HFFc6 (cell line): ENCODE data around the gene CRACR2A. TPM values are rescaled to one million over a fixed set of nuclear protein-coding genes. Genes with fewer than 3 reads are reported as not detected.

Experiments used
- DNase-seq: peaks from one replicate; pipeline ENCODE4 v3.0.0-alpha.2; 2018
- H3K27ac Mint-ChIP-seq: 2 replicates; pipeline ENCODE4 v1.8.0; 2020; ENCODE audit warnings: mild to moderate bottlenecking, mixed read lengths
- H3K27me3 Mint-ChIP-seq: 2 replicates; pipeline ENCODE4 v1.8.0; 2021; ENCODE audit warnings: mild to moderate bottlenecking, moderate library complexity, mixed read lengths; ENCODE audit not compliant: insufficient read depth
- H3K36me3 Mint-ChIP-seq: 2 replicates; pipeline ENCODE4 v1.8.0; 2021; ENCODE audit warnings: low read depth, mixed read lengths
- H3K4me1 Mint-ChIP-seq: 2 replicates; pipeline ENCODE4 v1.8.0; 2020; ENCODE audit warnings: low read depth, mixed read lengths
- H3K4me3 Mint-ChIP-seq: 2 replicates; pipeline ENCODE4 v1.8.0; 2020; ENCODE audit warnings: mild to moderate bottlenecking, moderate library complexity, mixed read lengths
- H3K9me3 Mint-ChIP-seq: 2 replicates; pipeline ENCODE4 v1.8.0; 2020; ENCODE audit warnings: mild to moderate bottlenecking, mixed read lengths
- total RNA-seq, 6 experiments: library from RNA; stranded (reverse); fragmentation: NEBNext Ultra II Directional; extraction: Animal tissue kit (Norgen Biotek cat#: 25700); gene quantifications; 2 replicates in 1 of 6; 3 replicates in 5 of 6; pipeline ENCODE4 v1.2.3, GENCODE V29; 2021
- TF ChIP-seq, protein P1 (sequence below): fragments of 200-600 bp; sonication (generic); IDR thresholded peaks from 2 replicates; pipeline ENCODE4 v1.5.0; 2021; ENCODE audit warnings: antibody characterized with exemption, mild to moderate bottlenecking

CRACR2A gene
- total RNA-seq, 6 experiments from 2014 or later = 0.13 to 0.37 (median 0.18) TPM

DNA sequence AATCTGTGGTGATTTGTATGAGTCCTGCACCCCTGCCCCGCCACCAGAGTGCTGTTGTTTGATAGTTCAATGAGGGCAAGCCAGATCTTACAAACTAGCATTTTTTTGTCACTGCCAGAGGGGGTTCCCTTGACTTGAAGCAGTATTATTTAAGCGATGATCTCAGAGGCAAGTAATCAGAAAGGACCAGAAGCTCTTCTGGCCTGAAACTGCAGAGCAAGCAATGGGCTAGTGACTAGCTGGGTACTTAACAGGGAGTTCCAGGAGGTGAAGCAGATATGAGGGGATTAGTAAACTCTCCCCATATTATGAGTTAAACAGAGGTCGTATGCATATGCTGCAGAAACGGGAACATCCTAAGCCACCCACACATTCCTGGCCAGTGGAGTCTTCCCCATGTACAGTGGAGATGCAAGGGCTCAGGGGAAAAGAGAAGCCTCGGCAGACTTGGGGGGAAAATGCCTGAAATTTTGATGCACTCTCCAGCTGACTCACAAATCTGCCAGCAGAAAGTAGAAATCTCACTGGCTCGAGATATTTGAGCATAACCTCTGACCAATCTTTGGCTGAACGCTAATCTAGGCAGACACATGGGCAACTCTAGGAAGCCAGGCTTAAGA lies 8.3 kb upstream of the CRACR2A start:
- Mint-ChIP-seq H3K27me3 (peaks cover 36% of the 10 kb centered on the region), H3K4me3 (no peak overlapping the region), H3K27ac (no peak overlapping the region), H3K9me3 (no peaks in the 10 kb centered on the region), H3K36me3 (no peaks in the 10 kb centered on the region), H3K4me1 (no peaks in the 10 kb centered on the region)
- TF ChIP-seq, protein P1, sequence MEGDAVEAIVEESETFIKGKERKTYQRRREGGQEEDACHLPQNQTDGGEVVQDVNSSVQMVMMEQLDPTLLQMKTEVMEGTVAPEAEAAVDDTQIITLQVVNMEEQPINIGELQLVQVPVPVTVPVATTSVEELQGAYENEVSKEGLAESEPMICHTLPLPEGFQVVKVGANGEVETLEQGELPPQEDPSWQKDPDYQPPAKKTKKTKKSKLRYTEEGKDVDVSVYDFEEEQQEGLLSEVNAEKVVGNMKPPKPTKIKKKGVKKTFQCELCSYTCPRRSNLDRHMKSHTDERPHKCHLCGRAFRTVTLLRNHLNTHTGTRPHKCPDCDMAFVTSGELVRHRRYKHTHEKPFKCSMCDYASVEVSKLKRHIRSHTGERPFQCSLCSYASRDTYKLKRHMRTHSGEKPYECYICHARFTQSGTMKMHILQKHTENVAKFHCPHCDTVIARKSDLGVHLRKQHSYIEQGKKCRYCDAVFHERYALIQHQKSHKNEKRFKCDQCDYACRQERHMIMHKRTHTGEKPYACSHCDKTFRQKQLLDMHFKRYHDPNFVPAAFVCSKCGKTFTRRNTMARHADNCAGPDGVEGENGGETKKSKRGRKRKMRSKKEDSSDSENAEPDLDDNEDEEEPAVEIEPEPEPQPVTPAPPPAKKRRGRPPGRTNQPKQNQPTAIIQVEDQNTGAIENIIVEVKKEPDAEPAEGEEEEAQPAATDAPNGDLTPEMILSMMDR = no peak
- no peak for DNase-seq

DNA sequence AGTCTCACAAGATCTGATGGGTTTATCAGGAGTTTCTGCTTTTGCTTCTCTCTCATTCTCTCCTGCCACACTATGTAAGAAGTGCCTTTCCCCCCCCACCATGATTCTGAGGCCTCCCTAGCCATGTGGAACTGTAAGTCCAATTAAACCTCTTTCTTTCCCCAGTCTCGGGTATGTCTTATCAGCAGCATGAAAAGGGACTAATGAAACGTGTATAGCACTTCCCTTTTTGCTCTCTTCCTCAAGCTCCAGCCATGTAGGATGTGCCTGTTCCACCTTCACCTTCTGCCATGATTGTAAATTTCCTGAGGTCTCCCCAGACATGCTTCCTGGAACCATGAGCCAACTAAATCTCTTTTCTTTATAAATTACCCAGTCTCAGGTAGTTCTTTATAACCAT lies 7.0 kb upstream of the CRACR2A start:
- Mint-ChIP-seq H3K4me1 (no peaks in the 10 kb centered on the region), H3K4me3 (no peak overlapping the region), H3K27ac (no peak overlapping the region), H3K27me3 (peaks cover 37% of the 10 kb centered on the region), H3K36me3 (no peaks in the 10 kb centered on the region), H3K9me3 (no peaks in the 10 kb centered on the region)
- TF ChIP-seq, protein P1 = no peak
- DNase-seq = no peak

DNA sequence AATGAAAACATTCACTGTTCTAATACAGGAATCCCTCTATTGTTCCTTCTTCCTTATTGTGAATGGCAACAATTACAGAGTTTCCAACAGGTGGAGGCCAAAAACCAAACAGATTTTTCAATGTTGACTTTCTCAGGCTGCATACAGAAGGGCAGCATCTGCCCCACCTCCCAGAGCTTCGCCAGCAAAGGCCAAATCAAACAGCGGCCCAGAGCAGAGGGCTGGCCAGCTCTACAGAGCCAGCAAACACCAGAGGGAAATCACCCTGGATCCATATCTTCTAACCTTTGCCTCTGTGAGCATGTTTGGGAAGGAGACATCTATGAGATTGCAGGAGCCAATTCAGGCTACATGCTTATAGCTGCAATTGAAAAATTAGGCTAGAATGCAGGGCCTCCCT lies 4.4 kb upstream of the CRACR2A start:
- Mint-ChIP-seq H3K9me3 (no peaks in the 10 kb centered on the region), H3K4me3 (no peak overlapping the region), H3K4me1 (peaks cover 6% of the 10 kb centered on the region; the same call in 1 of the 2 replicates), H3K36me3 (no peaks in the 10 kb centered on the region), H3K27me3 (peaks cover 40% of the 10 kb centered on the region), H3K27ac (no peak overlapping the region)
- TF ChIP-seq, protein P1 = no peak
- no peak for DNase-seq

DNA sequence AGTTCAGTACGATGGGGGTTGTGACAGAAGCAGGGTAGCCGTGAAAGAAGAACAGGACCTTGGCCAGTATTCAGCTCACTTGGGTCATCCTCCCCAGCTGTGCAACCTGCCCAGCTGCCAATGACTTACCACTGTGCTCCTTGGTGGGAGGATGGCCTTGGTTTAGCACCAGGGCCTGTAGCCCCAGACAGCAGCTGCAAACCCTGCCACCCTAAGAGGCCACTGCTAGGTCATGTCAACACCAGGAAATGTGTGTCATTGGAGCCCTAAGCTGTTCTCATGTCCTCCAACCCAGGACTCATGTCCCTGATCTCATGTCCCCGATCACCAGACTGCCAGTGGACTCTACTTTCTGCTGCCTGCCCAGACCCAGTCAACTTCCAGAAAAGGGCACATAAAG lies 3.0 kb upstream of the CRACR2A start:
- peaks cover 6% of the 10 kb centered on the region; the same call in 1 of the 2 replicates for H3K4me1 Mint-ChIP-seq
- TF ChIP-seq, protein P1 = no peak

DNA sequence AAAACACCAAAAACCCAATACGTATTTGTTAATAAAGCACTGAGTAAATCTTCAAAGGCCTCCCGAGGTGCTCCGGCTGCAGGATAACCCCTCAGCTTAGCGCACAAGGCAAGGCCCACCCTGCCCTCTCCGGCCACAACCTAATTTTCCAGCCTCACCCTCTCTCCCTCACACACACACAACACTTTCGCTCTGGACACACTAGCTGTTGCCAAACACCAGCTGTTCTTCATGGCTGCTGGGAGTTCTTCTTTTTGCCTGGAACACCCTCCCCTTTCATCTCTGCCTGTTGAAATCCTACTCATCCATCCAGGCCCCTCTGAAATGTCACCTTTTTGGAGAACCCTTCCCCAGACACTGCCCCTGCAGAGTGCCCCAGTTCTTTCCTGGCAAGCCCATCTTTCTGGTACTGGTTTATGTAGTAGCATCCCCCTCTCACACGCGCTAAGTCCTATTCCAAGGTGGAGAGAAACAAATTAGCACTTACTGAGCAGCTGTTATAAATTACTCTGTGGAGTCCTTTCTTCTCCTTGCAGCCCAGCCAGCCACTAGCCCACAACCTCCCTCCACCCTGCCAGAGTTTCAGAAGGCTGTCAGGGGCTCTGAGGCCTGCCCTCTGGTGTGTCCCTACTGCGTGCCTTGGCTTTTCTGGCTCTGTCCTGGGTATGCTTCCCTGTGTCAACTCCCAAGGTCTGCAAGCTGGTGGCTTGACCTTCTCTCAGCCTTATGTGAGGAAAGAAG lies 805 bp upstream of the CRACR2A start:
- Mint-ChIP-seq H3K27ac (no peak overlapping the region), H3K36me3 (no peaks in the 10 kb centered on the region), H3K4me1 (peaks cover 6% of the 10 kb centered on the region; the same call in 1 of the 2 replicates), H3K27me3 (peaks cover 28% of the 10 kb centered on the region), H3K9me3 (no peaks in the 10 kb centered on the region), H3K4me3 (peak overlapping the region; percentile 45; the same call in 1 of the 2 replicates)
- no peak for DNase-seq
- TF ChIP-seq, protein P1 = no peak

More for the DNA sequence above, 3.0 kb upstream of the CRACR2A start:
- DNase-seq = no peak
- H3K9me3 Mint-ChIP-seq = no peaks in the 10 kb centered on the region
- no peak overlapping the region for H3K27ac Mint-ChIP-seq
- H3K27me3 Mint-ChIP-seq = peaks cover 37% of the 10 kb centered on the region
- H3K36me3 Mint-ChIP-seq = no peaks in the 10 kb centered on the region
- no peak overlapping the region for H3K4me3 Mint-ChIP-seq
